Endothelial cell (in vitro differentiated cells): Measurements from ENCODE around the gene C17orf107. TPM values are rescaled to one million over a fixed set of nuclear protein-coding genes. Genes with fewer than 3 reads are reported as not detected.

ENCODE experiments used
- DNase-seq: peaks from one replicate; pipeline ENCODE4 v3.0.0; 2021; ENCODE audit warnings: low spot score
- H3K27ac Mint-ChIP-seq: one replicate; pipeline ENCODE4 v1.8.0; 2021; ENCODE audit warnings: mixed read lengths, inconsistent platforms; ENCODE audit not compliant: unreplicated experiment
- H3K27me3 Mint-ChIP-seq: one replicate; pipeline ENCODE4 v1.8.0; 2021; ENCODE audit warnings: mild to moderate bottlenecking, moderate library complexity, mixed read lengths, inconsistent platforms; ENCODE audit not compliant: unreplicated experiment
- H3K36me3 Mint-ChIP-seq: one replicate; pipeline ENCODE4 v1.8.0; 2021; ENCODE audit warnings: mild to moderate bottlenecking, low read depth, mixed read lengths, inconsistent platforms; ENCODE audit not compliant: unreplicated experiment
- H3K4me1 Mint-ChIP-seq: one replicate; pipeline ENCODE4 v1.8.0; 2021; ENCODE audit warnings: mild to moderate bottlenecking, mixed read lengths, inconsistent platforms; ENCODE audit not compliant: unreplicated experiment
- H3K4me3 Mint-ChIP-seq: one replicate; pipeline ENCODE4 v1.8.0; 2021; ENCODE audit warnings: mild to moderate bottlenecking, mixed read lengths, inconsistent platforms; ENCODE audit not compliant: unreplicated experiment
- H3K9me3 Mint-ChIP-seq: one replicate; pipeline ENCODE4 v1.8.0; 2021; ENCODE audit warnings: mixed read lengths, inconsistent platforms; ENCODE audit not compliant: unreplicated experiment
- total RNA-seq: library from RNA; stranded (reverse); fragmentation: NEBNext Ultra II Directional; extraction: Animal tissue kit (Norgen Biotek cat#: 25700); gene quantifications from one replicate; pipeline ENCODE4 v1.2.1, GENCODE V29; 2021; ENCODE audit not compliant: unreplicated experiment
- TF ChIP-seq, protein P1 (sequence below): fragments of 200-600 bp; sonication (generic); IDR thresholded peaks from one replicate; pipeline ENCODE4 v1.5.0; 2021; ENCODE audit warnings: antibody characterized with exemption; ENCODE audit not compliant: unreplicated experiment

The C17orf107 gene
- total RNA-seq, 1 donor from 2014 or later: 2.3 TPM

DNA sequence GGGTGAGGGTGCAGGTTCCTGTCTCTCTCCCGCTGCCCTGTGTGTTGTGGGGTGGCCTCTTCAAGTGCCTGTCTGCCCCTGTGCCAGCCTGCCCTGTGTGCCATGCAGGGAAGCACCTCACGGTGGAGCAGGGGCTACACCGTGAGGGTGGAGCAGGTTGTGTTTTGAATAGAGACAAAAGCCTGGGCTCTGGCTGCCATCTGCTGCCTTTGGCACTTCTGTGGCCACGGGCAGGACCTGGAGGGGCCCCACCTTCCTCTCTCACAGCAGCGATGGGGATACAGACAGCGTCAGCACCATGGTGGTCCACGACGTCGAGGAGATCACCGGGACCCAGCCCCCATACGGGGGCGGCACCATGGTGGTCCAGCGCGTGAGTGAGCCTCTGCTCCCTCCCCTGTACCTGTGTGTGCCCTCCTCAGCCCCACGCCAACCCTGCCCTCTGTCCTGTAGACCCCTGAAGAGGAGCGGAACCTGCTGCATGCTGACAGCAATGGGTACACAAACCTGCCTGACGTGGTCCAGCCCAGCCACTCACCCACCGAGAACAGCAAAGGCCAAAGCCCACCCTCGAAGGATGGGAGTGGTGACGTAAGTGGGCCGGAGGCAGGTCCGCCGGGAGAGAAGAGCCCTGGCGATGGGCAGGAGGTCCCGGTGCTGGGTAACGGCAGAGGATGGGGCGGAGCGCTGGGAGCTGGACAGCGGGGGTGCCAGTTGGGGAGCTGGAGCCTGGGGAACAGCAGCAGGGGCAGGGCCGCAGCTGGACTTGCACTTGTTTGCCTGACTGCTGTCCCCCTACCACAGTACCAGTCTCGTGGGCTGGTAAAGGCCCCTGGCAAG lies 5.4 kb upstream of the C17orf107 start:
- TF ChIP-seq, protein P1, sequence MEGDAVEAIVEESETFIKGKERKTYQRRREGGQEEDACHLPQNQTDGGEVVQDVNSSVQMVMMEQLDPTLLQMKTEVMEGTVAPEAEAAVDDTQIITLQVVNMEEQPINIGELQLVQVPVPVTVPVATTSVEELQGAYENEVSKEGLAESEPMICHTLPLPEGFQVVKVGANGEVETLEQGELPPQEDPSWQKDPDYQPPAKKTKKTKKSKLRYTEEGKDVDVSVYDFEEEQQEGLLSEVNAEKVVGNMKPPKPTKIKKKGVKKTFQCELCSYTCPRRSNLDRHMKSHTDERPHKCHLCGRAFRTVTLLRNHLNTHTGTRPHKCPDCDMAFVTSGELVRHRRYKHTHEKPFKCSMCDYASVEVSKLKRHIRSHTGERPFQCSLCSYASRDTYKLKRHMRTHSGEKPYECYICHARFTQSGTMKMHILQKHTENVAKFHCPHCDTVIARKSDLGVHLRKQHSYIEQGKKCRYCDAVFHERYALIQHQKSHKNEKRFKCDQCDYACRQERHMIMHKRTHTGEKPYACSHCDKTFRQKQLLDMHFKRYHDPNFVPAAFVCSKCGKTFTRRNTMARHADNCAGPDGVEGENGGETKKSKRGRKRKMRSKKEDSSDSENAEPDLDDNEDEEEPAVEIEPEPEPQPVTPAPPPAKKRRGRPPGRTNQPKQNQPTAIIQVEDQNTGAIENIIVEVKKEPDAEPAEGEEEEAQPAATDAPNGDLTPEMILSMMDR: no peak
- Mint-ChIP-seq H3K36me3 (peaks cover 30% of the 10 kb centered on the region), H3K27me3 (peaks cover 19% of the 10 kb centered on the region), H3K4me1 (peaks cover 10% of the 10 kb centered on the region), H3K27ac (no peak overlapping the region), H3K9me3 (no peaks in the 10 kb centered on the region), H3K4me3 (no peak overlapping the region)
- DNase-seq: no peak

DNA sequence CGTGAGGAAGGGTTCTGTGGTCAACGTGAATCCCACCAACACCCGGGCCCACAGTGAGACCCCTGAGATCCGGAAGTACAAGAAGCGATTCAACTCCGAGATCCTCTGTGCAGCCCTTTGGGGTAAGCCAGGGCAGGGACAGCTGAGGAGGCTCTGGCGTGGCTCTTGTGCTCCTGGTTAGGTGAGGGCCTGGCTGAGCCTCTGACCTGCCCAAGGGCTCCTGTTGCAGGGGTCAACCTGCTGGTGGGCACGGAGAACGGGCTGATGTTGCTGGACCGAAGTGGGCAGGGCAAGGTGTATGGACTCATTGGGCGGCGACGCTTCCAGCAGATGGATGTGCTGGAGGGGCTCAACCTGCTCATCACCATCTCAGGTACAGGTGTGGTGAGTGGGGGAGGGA lies 4.2 kb upstream of the C17orf107 start:
- no peak for DNase-seq
- TF ChIP-seq, protein P1: no peak
- peaks cover 25% of the 10 kb centered on the region for H3K36me3 Mint-ChIP-seq
- H3K27me3 Mint-ChIP-seq: peaks cover 23% of the 10 kb centered on the region
- peak overlapping the region; percentile 51 for H3K4me3 Mint-ChIP-seq
- H3K27ac Mint-ChIP-seq: no peak overlapping the region
- peaks cover 10% of the 10 kb centered on the region for H3K4me1 Mint-ChIP-seq
- no peaks in the 10 kb centered on the region for H3K9me3 Mint-ChIP-seq

DNA sequence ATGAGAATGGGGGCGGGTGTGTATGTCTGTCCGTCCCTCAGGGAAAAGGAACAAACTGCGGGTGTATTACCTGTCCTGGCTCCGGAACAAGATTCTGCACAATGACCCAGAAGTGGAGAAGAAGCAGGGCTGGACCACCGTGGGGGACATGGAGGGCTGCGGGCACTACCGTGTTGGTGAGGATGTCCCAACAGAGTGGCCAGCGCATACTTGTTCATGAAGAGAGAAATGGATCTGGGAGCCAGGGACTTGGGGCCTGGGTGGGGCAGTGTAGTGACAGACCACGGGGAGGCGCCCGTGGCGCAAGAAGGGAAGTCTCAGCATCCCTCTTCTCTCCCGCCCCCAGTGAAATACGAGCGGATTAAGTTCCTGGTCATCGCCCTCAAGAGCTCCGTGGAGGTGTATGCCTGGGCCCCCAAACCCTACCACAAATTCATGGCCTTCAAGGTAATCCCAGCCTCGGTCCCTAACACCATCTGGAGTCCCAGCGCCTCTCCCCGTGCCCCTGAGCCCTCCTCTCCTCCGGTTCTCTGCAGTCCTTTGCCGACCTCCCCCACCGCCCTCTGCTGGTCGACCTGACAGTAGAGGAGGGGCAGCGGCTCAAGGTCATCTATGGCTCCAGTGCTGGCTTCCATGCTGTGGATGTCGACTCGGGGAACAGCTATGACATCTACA lies 3.5 kb upstream of the C17orf107 start:
- Mint-ChIP-seq H3K4me3 (no peak overlapping the region), H3K27me3 (peaks cover 23% of the 10 kb centered on the region), H3K9me3 (no peaks in the 10 kb centered on the region), H3K36me3 (peaks cover 25% of the 10 kb centered on the region), H3K27ac (no peak overlapping the region), H3K4me1 (peaks cover 10% of the 10 kb centered on the region)
- TF ChIP-seq, protein P1: no peak
- peak; percentile 53 for DNase-seq

DNA sequence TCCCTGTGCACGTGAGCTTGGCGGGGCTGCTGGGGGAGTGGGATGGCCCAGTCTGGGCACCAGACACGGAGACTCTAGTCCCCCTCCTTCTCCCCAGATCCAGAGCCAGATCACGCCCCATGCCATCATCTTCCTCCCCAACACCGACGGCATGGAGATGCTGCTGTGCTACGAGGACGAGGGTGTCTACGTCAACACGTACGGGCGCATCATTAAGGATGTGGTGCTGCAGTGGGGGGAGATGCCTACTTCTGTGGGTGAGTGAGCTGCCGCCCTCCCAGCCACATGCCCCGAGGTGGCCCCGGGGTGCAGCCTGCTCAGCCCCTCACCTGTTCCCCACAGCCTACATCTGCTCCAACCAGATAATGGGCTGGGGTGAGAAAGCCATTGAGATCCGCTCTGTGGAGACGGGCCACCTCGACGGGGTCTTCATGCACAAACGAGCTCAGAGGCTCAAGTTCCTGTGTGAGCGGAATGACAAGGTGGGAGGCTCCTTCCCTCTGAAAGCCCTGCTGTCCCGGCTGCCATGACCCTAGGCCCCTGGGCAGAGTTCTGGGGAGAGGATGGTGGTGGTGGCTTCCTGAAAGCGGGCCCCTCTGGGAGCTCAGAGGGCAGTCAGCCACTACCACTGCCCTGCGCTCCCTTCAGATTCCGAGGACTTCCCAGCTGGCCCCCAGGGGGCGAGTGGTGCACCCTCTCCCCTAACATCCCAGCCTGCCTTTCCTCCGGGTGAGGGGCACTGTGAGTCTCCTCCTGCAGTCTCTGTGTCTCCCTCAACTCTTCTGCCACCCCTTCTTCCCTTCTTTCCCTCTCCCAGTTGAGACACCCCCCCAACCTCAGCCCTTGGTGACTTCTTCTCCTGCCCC lies 2.8 kb upstream of the C17orf107 start:
- Mint-ChIP-seq H3K27ac (no peak overlapping the region), H3K9me3 (no peaks in the 10 kb centered on the region), H3K27me3 (peaks cover 22% of the 10 kb centered on the region), H3K4me3 (peak overlapping the region; percentile 66), H3K36me3 (peaks cover 25% of the 10 kb centered on the region), H3K4me1 (peaks cover 10% of the 10 kb centered on the region)
- DNase-seq: no peak
- TF ChIP-seq, protein P1: no peak
